ENCODE data around the gene CADM1. TPM values are rescaled to one million over a fixed set of nuclear protein-coding genes. Genes with fewer than 3 reads are reported as not detected.

CADM1 gene
- total RNA-seq, 4 donors from 2014 or later: 1.2 to 2.5 (median 2.2) TPM

GRCh38 chr11:115333121-115333520 is 171.1 kb downstream of the CADM1 start:
- in situ Hi-C loops (cut with MboI; ENCODE audit: low sequenced_read_pairs in 4 of 4) (loop anchor here (5.0 to 25.0 kb wide), 7 partner anchors 162 to 1354 kb away; partner anchors contain the start of gene CADM1 (in 1 of the 4)), intact Hi-C loops (cut with DNase I; ENCODE audit: low total_unique reads) (no loop called here)
- Histone ChIP-seq H3K36me3 (no peaks in the 10 kb centered on the region), H3K27me3 (no peaks in the 10 kb centered on the region), H3K4me3 (no peak overlapping the region), H3K27ac (no peak overlapping the region), H3K9me3 (no peaks in the 10 kb centered on the region), H3K4me1 (no peaks in the 10 kb centered on the region)
- DNase-seq (no peak), ATAC-seq (no peak)
- TF ChIP-seq POLR2A (IDR thresholded peaks at IDR 0.05) (no peak), CTCF (IDR thresholded peaks at IDR 0.05 in 4 of 5, conservative IDR thresholded peaks at IDR 0.05 in 1 of 5) (no peak)

DNA sequence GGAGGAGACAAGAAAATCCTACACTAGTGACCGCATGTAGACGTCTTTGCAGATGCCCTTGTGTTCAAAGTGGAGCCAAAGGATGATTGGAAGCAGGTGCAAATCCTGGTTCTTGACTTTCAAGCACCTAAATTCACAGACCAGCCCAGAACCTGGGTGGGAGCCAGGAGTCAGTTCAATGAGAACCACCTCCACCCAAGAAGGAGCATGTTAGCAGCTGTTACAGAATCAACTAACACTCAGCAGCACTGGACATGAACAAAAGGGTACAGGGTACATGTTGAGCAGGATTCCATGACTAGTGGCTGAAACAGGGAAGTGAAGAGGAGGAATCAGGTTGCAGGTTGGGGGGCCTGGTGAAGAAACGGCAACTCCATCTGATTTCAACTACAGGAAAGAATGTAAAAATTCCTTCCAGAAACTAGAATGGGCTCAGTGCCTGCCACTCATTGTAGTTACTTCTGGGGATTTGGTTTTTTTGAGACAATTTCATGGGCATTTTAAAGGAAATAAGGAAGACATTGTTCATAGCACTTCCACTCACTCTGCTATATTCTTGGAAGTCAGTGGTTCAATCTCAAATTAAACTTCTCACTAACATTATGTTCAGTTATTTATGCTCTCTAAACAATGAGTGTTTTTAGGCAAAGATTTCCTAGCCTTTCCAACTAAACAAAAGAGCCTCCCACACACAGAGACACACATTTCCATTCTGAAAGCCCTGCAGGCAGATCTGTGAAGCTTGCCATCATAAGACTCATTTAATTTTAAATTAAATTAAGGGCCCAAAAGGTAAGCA is 173.3 kb downstream of the CADM1 start:
- no peak overlapping the region for H3K27ac ChIP-seq
- intact Hi-C loops (cut with DNase I; ENCODE audit: low total_unique reads): no loop called here
- H3K4me3 ChIP-seq: no peak overlapping the region
- H3K36me3 ChIP-seq: no peaks in the 10 kb centered on the region
- ATAC-seq (no peak), DNase-seq (no peak)
- no peaks in the 10 kb centered on the region for H3K9me3 ChIP-seq
- in situ Hi-C loops (cut with MboI; ENCODE audit: low sequenced_read_pairs in 4 of 4): loop anchor here (5.0 to 25.0 kb wide), 7 partner anchors 164 to 1356 kb away; partner anchors contain the start of gene CADM1 (in 1 of the 4)
- TF ChIP-seq CTCF (IDR thresholded peaks at IDR 0.05 in 4 of 5, conservative IDR thresholded peaks at IDR 0.05 in 1 of 5): no peak
- no peak for TF ChIP-seq POLR2A (IDR thresholded peaks at IDR 0.05)
- H3K27me3 ChIP-seq: no peaks in the 10 kb centered on the region
- H3K4me1 ChIP-seq: no peaks in the 10 kb centered on the region

- Histone ChIP-seq H3K4me3 (no peak overlapping the region), H3K4me1 (peaks cover 5 to 9% of the 10 kb centered on the region in 2 donors), H3K27me3 (no peaks in the 10 kb centered on the region), H3K27ac (no peak overlapping the region), H3K36me3 (no peaks in the 10 kb centered on the region), H3K9me3 (no peaks in the 10 kb centered on the region)
- DNase-seq (no peak), ATAC-seq (no peak)
- no peak for TF ChIP-seq CTCF (IDR thresholded peaks at IDR 0.05 in 4 of 5, conservative IDR thresholded peaks at IDR 0.05 in 1 of 5)
- no peak for TF ChIP-seq POLR2A (IDR thresholded peaks at IDR 0.05)
- in situ Hi-C loops (cut with MboI; ENCODE audit: low sequenced_read_pairs in 4 of 4): loop anchor here in 3 of 4 donors (10.0 to 25.0 kb wide), 4 partner anchors 886 to 1361 kb away; no protein-coding TSS in a partner anchor
- intact Hi-C loops (cut with DNase I; ENCODE audit: low total_unique reads): no loop called here
These were observed 177.7 kb downstream of the CADM1 start for GRCh38 chr11:115326526-115326925.

GRCh38 chr11:115325523-115325922 is 178.7 kb downstream of the CADM1 start:
- Histone ChIP-seq H3K27me3 (no peaks in the 10 kb centered on the region), H3K9me3 (no peaks in the 10 kb centered on the region), H3K36me3 (no peaks in the 10 kb centered on the region), H3K4me1 (peaks cover 5 to 9% of the 10 kb centered on the region in 2 donors), H3K4me3 (no peak overlapping the region), H3K27ac (no peak overlapping the region)
- in situ Hi-C loops (cut with MboI; ENCODE audit: low sequenced_read_pairs in 4 of 4) (loop anchor here in 3 of 4 donors (10.0 to 25.0 kb wide), 4 partner anchors 887 to 1362 kb away; no protein-coding TSS in a partner anchor), intact Hi-C loops (cut with DNase I; ENCODE audit: low total_unique reads) (loop anchor here (2.0 kb wide), 1 partner anchor 899 kb away; no protein-coding TSS in a partner anchor)
- ATAC-seq: no peak
- DNase-seq: no peak
- TF ChIP-seq POLR2A (IDR thresholded peaks at IDR 0.05) (no peak), CTCF (IDR thresholded peaks at IDR 0.05 in 4 of 5, conservative IDR thresholded peaks at IDR 0.05 in 1 of 5) (no peak)

All from gastrocnemius medialis (tissue), 4 donors.